H1 (cell line): ENCODE results near the gene C11orf65. TPM values are rescaled to one million over a fixed set of nuclear protein-coding genes. Genes with fewer than 3 reads are reported as not detected.

Experiments
- CTCF ChIA-PET: fragments of 300-600 bp; sonication (Branson Sonifier 250); formaldehyde crosslinking; loops from one replicate; lab custom pipeline; 2021; ENCODE audit not compliant: partially characterized antibody; lab: Charles Lee
- POLR2A ChIA-PET: fragments of 300-600 bp; sonication (Branson Sonifier 250); formaldehyde crosslinking; loops from one replicate; lab custom pipeline; 2021; ENCODE audit warnings: inconsistent platforms; ENCODE audit not compliant: partially characterized antibody; lab: Charles Lee
- DNase-seq, 2 experiments: peaks; one replicate each; pipeline versions ENCODE4 v3.0.0 to v3.0.0-alpha.2; 2010 to 2022; ENCODE audit warnings: low spot score in 2 of 2, low read depth in 1 of 2, mixed read lengths in 1 of 2
- FAIRE-seq: peaks from 2 replicates; lab custom pipeline; 2011; peaks lifted over from hg19 to GRCh38; lab: Jason Lieb, UNC
- H2AFZ ChIP-seq: 2 replicates; pipeline ENCODE4 v1.8.1; 2012; ENCODE audit warnings: low read length, inconsistent platforms
- H2AK5ac ChIP-seq: 2 replicates; pipeline ENCODE4 v1.6.1; 2013; ENCODE audit warnings: low read depth, low read length
- H2BK120ac ChIP-seq: replicated peaks from 2 replicates; pipeline ENCODE3; 2013; ENCODE audit warnings: low read depth, low read length, inconsistent platforms
- H2BK12ac ChIP-seq: 2 replicates; pipeline ENCODE4 v1.6.1; 2013; ENCODE audit warnings: low read depth, low read length
- H2BK15ac ChIP-seq: 2 replicates; pipeline ENCODE4 v1.6.1; 2013; ENCODE audit warnings: low read length
- H2BK20ac ChIP-seq: 2 replicates; pipeline ENCODE4 v1.6.1; 2013; ENCODE audit warnings: low read length
- H2BK5ac ChIP-seq: 2 replicates; pipeline ENCODE4 v1.6.1; 2013; ENCODE audit warnings: low read depth, low read length
- H3K14ac ChIP-seq: 2 replicates; pipeline ENCODE4 v1.6.1; 2013; ENCODE audit warnings: inconsistent platforms; ENCODE audit not compliant: insufficient read length
- H3K18ac ChIP-seq: 2 replicates; pipeline ENCODE4 v1.6.1; 2013; ENCODE audit warnings: low read length; ENCODE audit errors: extremely low read depth
- H3K23ac ChIP-seq: 2 replicates; pipeline ENCODE4 v1.6.1; 2013; ENCODE audit warnings: inconsistent platforms; ENCODE audit not compliant: insufficient read length
- H3K23me2 ChIP-seq: 2 replicates; pipeline ENCODE4 v1.6.1; 2013; ENCODE audit warnings: low read depth, low read length
- H3K27ac ChIP-seq: 2 replicates; pipeline ENCODE4 v1.6.1; 2011; ENCODE audit warnings: low read depth, low read length, inconsistent platforms
- H3K27me3 ChIP-seq, 4 experiments: replicated peaks in 1 of 4; 1 replicate in 1 of 4; 2 replicates in 3 of 4; pipeline versions ENCODE4 v1.6.1 to v1.8.1; 2011 to 2013; ENCODE audit warnings: low read length in 3 of 4, mild to moderate bottlenecking in 3 of 4, inconsistent platforms in 2 of 4, mixed read lengths in 2 of 4, moderate library complexity in 1 of 4; ENCODE audit not compliant: control insufficient read depth in 3 of 4, insufficient read depth in 3 of 4; ENCODE audit errors: extremely low read depth in 1 of 4
- H3K36me3 ChIP-seq, 4 experiments: 2 replicates each; pipeline versions ENCODE4 v1.6.1 to v1.8.1; 2011 to 2013; ENCODE audit warnings: mild to moderate bottlenecking in 4 of 4, low read length in 3 of 4, moderate library complexity in 2 of 4, control low read depth in 1 of 4, inconsistent platforms in 1 of 4; ENCODE audit not compliant: insufficient read depth in 4 of 4, control insufficient read depth in 2 of 4
- H3K4ac ChIP-seq: replicated peaks from 2 replicates; pipeline ENCODE3; 2013; ENCODE audit warnings: low read length, low read depth, mixed read lengths, inconsistent platforms; ENCODE audit not compliant: insufficient read length
- H3K4me1 ChIP-seq, 4 experiments: replicated peaks in 1 of 4; 1 replicate in 1 of 4; 2 replicates in 3 of 4; pipeline versions ENCODE4 v1.6.1 to v1.8.1; 2011 to 2013; ENCODE audit warnings: low read length in 3 of 4, inconsistent platforms in 2 of 4, mixed read lengths in 1 of 4; ENCODE audit not compliant: insufficient read depth in 4 of 4, control insufficient read depth in 3 of 4
- H3K4me2 ChIP-seq, 2 experiments: 2 replicates each; pipeline versions ENCODE4 v1.6.1 to v1.8.1; 2011 to 2013; ENCODE audit warnings: low read depth in 2 of 2, low read length in 2 of 2, control low read depth in 1 of 2, inconsistent platforms in 1 of 2, mild to moderate bottlenecking in 1 of 2; ENCODE audit not compliant: insufficient read depth in 1 of 2
- H3K4me3 ChIP-seq, 4 experiments: fragments of 200-600, 300-600 bp in 1 of 4; sonication (generic), shearing (Covaris generic), sonication (Bioruptor Twin) in 1 of 4; 2 replicates each; pipeline versions ENCODE4 v1.5.1 to v1.8.1; 2011 to 2016; ENCODE audit warnings: low read length in 4 of 4, low read depth in 3 of 4, control low read depth in 2 of 4, inconsistent platforms in 2 of 4, mild to moderate bottlenecking in 2 of 4, mixed read lengths in 1 of 4, moderate library complexity in 1 of 4; ENCODE audit not compliant: insufficient read depth in 2 of 4; ENCODE audit errors: extremely low read depth in 1 of 4
- H3K56ac ChIP-seq: replicated peaks from 2 replicates; pipeline ENCODE3; 2013; ENCODE audit warnings: low read depth, mild to moderate bottlenecking, mixed read lengths, low read length, inconsistent platforms; ENCODE audit not compliant: insufficient read length
- H3K79me1 ChIP-seq: 2 replicates; pipeline ENCODE4 v1.6.1; 2013; ENCODE audit warnings: low read depth, low read length, control low read depth
- H3K79me2 ChIP-seq, 2 experiments: 2 replicates each; pipeline versions ENCODE4 v1.6.1 to v1.8.1; 2012 to 2013; ENCODE audit warnings: low read length in 2 of 2, mild to moderate bottlenecking in 2 of 2, inconsistent platforms in 1 of 2; ENCODE audit not compliant: insufficient read depth in 2 of 2, control insufficient read depth in 1 of 2
- H3K9ac ChIP-seq, 4 experiments: replicated peaks in 1 of 4; 1 replicate in 1 of 4; 2 replicates in 3 of 4; pipeline versions ENCODE4 v1.6.1 to v1.8.1; 2011 to 2013; ENCODE audit warnings: low read depth in 3 of 4, low read length in 3 of 4, control low read depth in 2 of 4, mild to moderate bottlenecking in 2 of 4, moderate library complexity in 2 of 4, inconsistent platforms in 1 of 4; ENCODE audit errors: extremely low read depth in 1 of 4
- H3K9me3 ChIP-seq, 2 experiments: 2 replicates each; pipeline versions ENCODE4 v1.6.1 to v1.8.1; 2012 to 2013; ENCODE audit warnings: mild to moderate bottlenecking in 2 of 2, moderate library complexity in 2 of 2, control low read depth in 1 of 2, inconsistent platforms in 1 of 2, low read depth in 1 of 2, low read length in 1 of 2, mixed read lengths in 1 of 2; ENCODE audit not compliant: insufficient read depth in 2 of 2
- H4K20me1 ChIP-seq, 2 experiments: replicated peaks in 1 of 2; 2 replicates each; pipeline versions ENCODE3 to v1.8.1; 2011 to 2013; ENCODE audit warnings: inconsistent platforms in 2 of 2, low read length in 2 of 2, mild to moderate bottlenecking in 1 of 2; ENCODE audit not compliant: insufficient read depth in 2 of 2, control insufficient read depth in 1 of 2
- H4K5ac ChIP-seq: 2 replicates; pipeline ENCODE4 v1.6.1; 2013; ENCODE audit warnings: low read length, low read depth, mixed read lengths, inconsistent platforms; ENCODE audit not compliant: insufficient read length
- H4K8ac ChIP-seq: 2 replicates; pipeline ENCODE4 v1.8.0; 2013; ENCODE audit warnings: mild to moderate bottlenecking, moderate library complexity, low read length, inconsistent platforms; ENCODE audit not compliant: insufficient read depth; ENCODE audit errors: extremely low read depth
- H4K91ac ChIP-seq: replicated peaks from 2 replicates; pipeline ENCODE3; 2013; ENCODE audit warnings: low read length, mixed read lengths, inconsistent platforms; ENCODE audit not compliant: insufficient read length
- NANOG ChIP-seq: IDR thresholded peaks from 2 replicates; pipeline ENCODE4 v1.6.1; 2011; ENCODE audit warnings: low read length, low read depth, mild to moderate bottlenecking, inconsistent platforms; ENCODE audit not compliant: insufficient read depth, poor library complexity, severe bottlenecking
- RFX5 ChIP-seq: IDR thresholded peaks from 2 replicates; pipeline ENCODE4 v1.6.1; 2011; ENCODE audit warnings: low read depth, low read length, improper control_type of control experiment, borderline replicate concordance
- SP1 ChIP-seq: IDR thresholded peaks from 2 replicates; pipeline ENCODE4 v1.6.1; 2011; ENCODE audit warnings: low read depth, low read length
- WGBS, 2 experiments: shearing (Covaris generic) in 1 of 2; methylation state at CpG; one replicate each; pipeline versions ENCODE4 v1.1.6 to v1.1.7; 2013 to 2015; ENCODE audit warnings: low lambda C conversion rate in 2 of 2, mixed read lengths in 2 of 2, inconsistent platforms in 1 of 2, low coverage in 1 of 2, missing lambda C conversion rate in 1 of 2; ENCODE audit not compliant: insufficient replicate concordance in 2 of 2, insufficient coverage in 1 of 2, insufficient read length in 1 of 2; ENCODE audit errors: extremely low coverage in 1 of 2, missing lambda C conversion rate in 1 of 2; 5-methylcytosine and 5-hydroxymethylcytosine counted together
- polyA plus RNA-seq, 7 experiments: library from polyadenylated mRNA; depleted of rRNA in 3 of 7; stranded (reverse) in 5 of 7; unstranded in 2 of 7; fragments of >200 nt in 5 of 7; fragments of 200-250 nt in 2 of 7; gene quantifications; 1 replicate in 5 of 7; 2 replicates in 1 of 7; 4 replicates in 1 of 7; pipeline versions ENCODE4 v1.2.1 to v1.2.3, GENCODE V29; 2011 to 2013; ENCODE audit warnings: missing spikeins in 2 of 7, mixed read lengths in 2 of 7
- total RNA-seq: library from RNA; stranded (reverse); fragmentation: NEBNext Ultra II Directional; extraction: Animal tissue kit (Norgen Biotek cat#: 25700); gene quantifications from 2 replicates; pipeline ENCODE4 v1.2.1, GENCODE V29; 2021
- TF ChIP-seq, protein P1 (sequence below): IDR thresholded peaks from 2 replicates; pipeline ENCODE4 v1.6.1; 2011; ENCODE audit warnings: low read length, improper control_type of control experiment

The C11orf65 gene
- total and polyA plus RNA-seq, 2 of the 8 experiments (the other 6 are each of a cell fraction or from before 2014, with no cell fraction given) = 0.14 to 0.22 TPM

DNA sequence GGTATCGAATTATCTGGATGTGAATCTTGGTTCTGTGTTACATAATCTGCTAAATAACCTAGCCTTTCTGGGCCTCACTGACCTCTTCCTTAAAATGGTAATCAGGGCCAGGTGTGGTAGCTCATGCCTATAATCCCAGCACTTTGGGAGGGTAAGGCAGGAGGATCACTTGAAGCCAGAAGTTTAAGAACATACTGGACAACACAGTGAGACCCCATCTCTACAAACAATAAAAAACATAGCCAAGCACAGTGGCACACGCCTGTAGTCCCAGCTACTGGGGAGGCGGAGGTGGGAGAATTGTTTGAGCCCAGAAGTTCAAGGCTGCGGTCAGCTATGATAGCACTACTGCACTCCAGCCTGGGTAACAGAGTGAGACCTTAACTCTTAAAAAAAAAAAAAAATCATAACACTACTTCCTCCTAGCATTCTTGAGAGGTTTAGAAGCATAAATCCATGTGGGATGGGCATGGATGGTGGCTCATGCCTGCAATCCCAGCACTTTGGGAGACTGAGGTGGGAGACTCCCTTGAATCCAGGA, 72.5 kb downstream of the C11orf65 start:
- ChIA-PET POLR2A (no interaction called here), CTCF (no interaction called here)
- no peak overlapping the region for H3K18ac ChIP-seq
- no peak overlapping the region for H4K8ac ChIP-seq
- H3K56ac ChIP-seq = no peak overlapping the region
- H3K4me1 ChIP-seq = no peaks in the 10 kb centered on the region
- H4K20me1 ChIP-seq = no peaks in the 10 kb centered on the region
- H3K23me2 ChIP-seq = no peaks in the 10 kb centered on the region
- 87% methylated on average over 4 of the region's 4 CpGs; no CpG with 5 or more reads in 1 of the 2 experiments for WGBS, 2 experiments
- no peak overlapping the region for H3K27ac ChIP-seq
- H3K4ac ChIP-seq = no peak overlapping the region
- H3K4me2 ChIP-seq = no peak overlapping the region
- no peak for FAIRE-seq
- DNase-seq = no peak
- no peaks in the 10 kb centered on the region for H3K79me2 ChIP-seq
- H3K23ac ChIP-seq = no peak overlapping the region
- no peaks in the 10 kb centered on the region for H3K36me3 ChIP-seq
- H3K9ac ChIP-seq = no peak overlapping the region
- H2BK12ac ChIP-seq = no peak overlapping the region
- H3K9me3 ChIP-seq = no peaks in the 10 kb centered on the region
- H3K14ac ChIP-seq = no peak overlapping the region
- H2BK120ac ChIP-seq = no peak overlapping the region
- TF ChIP-seq RFX5 (no peak), NANOG (no peak), SP1 (no peak)
- TF ChIP-seq, protein P1, sequence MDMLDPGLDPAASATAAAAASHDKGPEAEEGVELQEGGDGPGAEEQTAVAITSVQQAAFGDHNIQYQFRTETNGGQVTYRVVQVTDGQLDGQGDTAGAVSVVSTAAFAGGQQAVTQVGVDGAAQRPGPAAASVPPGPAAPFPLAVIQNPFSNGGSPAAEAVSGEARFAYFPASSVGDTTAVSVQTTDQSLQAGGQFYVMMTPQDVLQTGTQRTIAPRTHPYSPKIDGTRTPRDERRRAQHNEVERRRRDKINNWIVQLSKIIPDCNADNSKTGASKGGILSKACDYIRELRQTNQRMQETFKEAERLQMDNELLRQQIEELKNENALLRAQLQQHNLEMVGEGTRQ = no peak
- TF ChIP-seq, all 59 proteins: peak for 0
- Histone ChIP-seq H2BK5ac (no peak overlapping the region), H4K91ac (no peak overlapping the region), H2BK15ac (no peak overlapping the region), H2BK20ac (no peak overlapping the region), H3K79me1 (no peaks in the 10 kb centered on the region), H3K4me3 (no peak overlapping the region), H3K27me3 (no peaks in the 10 kb centered on the region), H2AK5ac (no peak overlapping the region), H4K5ac (no peak overlapping the region), H2AFZ (no peak overlapping the region)
